Activated naive CD8-positive, alpha-beta T cell treated with anti-CD3 and anti-CD28 coated beads, Interleukin-2, amount 50 U/mL, for 24 hours (primary cell): ENCODE results near the gene KRTAP5-7.
"Not testable (repeated sequence)": the region's sequence is repeated elsewhere in the genome, so short reads cannot be mapped to it uniquely, and the experiment has no call there.

Experiments used
- ATAC-seq: fragments of 150-1000 bp; cut with Tn5 transposase; one replicate; pipeline ENCODE4 v1.10.0; 2021
- DNase-seq: peaks from one replicate; pipeline ENCODE4 v3.0.0; 2021
- H3K27ac Mint-ChIP-seq: one replicate; pipeline ENCODE4 v1.8.0; 2021; ENCODE audit warnings: mild to moderate bottlenecking, mixed read lengths
- H3K27me3 Mint-ChIP-seq: one replicate; pipeline ENCODE4 v1.8.0; 2021; ENCODE audit warnings: mixed read lengths
- H3K36me3 Mint-ChIP-seq: one replicate; pipeline ENCODE4 v1.8.0; 2021; ENCODE audit warnings: low read depth, mixed read lengths
- H3K4me1 Mint-ChIP-seq: one replicate; pipeline ENCODE4 v1.8.0; 2021; ENCODE audit warnings: mixed read lengths
- H3K4me3 Mint-ChIP-seq: one replicate; pipeline ENCODE4 v1.8.0; 2021; ENCODE audit warnings: mild to moderate bottlenecking, moderate library complexity, mixed read lengths
- H3K9me3 Mint-ChIP-seq: one replicate; pipeline ENCODE4 v1.8.0; 2021; ENCODE audit warnings: mixed read lengths

The KRTAP5-7 gene, protein sequence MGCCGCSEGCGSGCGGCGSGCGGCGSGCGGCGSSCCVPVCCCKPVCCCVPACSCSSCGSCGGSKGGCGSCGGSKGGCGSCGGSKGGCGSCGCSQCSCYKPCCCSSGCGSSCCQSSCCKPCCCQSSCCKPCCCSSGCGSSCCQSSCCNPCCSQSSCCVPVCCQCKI

GRCh38 chr11:71526796-71527575, at the start of gene KRTAP5-7:
Gene KRTAP5-7 (plus strand): TSS chr11:71527267. CDS start chr11:71527301, 34 bp downstream.
- H3K9me3 Mint-ChIP-seq, DNase-seq, H3K4me1 Mint-ChIP-seq, H3K4me3 Mint-ChIP-seq, H3K27me3 Mint-ChIP-seq, H3K27ac Mint-ChIP-seq, ATAC-seq, H3K36me3 Mint-ChIP-seq: not testable (repeated sequence)

GRCh38 chr11:71477641-71478527, 49.2 kb upstream of the KRTAP5-7 start:
- ATAC-seq (no peak), DNase-seq (no peak)
- no peaks in the 10 kb centered on the region for H3K4me1 Mint-ChIP-seq
- H3K27me3 Mint-ChIP-seq = no peaks in the 10 kb centered on the region
- peaks cover 24% of the 10 kb centered on the region for H3K36me3 Mint-ChIP-seq
- H3K9me3 Mint-ChIP-seq = no peaks in the 10 kb centered on the region
- no peak overlapping the region for H3K27ac Mint-ChIP-seq
- H3K4me3 Mint-ChIP-seq = no peak overlapping the region

GRCh38 chr11:71478528-71478840, 48.6 kb upstream of the KRTAP5-7 start:
- no peak overlapping the region for H3K4me3 Mint-ChIP-seq
- no peak overlapping the region for H3K27ac Mint-ChIP-seq
- DNase-seq (no peak), ATAC-seq (no peak)
- no peaks in the 10 kb centered on the region for H3K9me3 Mint-ChIP-seq
- H3K27me3 Mint-ChIP-seq = no peaks in the 10 kb centered on the region
- H3K4me1 Mint-ChIP-seq = no peaks in the 10 kb centered on the region
- H3K36me3 Mint-ChIP-seq = peaks cover 30% of the 10 kb centered on the region

DNA sequence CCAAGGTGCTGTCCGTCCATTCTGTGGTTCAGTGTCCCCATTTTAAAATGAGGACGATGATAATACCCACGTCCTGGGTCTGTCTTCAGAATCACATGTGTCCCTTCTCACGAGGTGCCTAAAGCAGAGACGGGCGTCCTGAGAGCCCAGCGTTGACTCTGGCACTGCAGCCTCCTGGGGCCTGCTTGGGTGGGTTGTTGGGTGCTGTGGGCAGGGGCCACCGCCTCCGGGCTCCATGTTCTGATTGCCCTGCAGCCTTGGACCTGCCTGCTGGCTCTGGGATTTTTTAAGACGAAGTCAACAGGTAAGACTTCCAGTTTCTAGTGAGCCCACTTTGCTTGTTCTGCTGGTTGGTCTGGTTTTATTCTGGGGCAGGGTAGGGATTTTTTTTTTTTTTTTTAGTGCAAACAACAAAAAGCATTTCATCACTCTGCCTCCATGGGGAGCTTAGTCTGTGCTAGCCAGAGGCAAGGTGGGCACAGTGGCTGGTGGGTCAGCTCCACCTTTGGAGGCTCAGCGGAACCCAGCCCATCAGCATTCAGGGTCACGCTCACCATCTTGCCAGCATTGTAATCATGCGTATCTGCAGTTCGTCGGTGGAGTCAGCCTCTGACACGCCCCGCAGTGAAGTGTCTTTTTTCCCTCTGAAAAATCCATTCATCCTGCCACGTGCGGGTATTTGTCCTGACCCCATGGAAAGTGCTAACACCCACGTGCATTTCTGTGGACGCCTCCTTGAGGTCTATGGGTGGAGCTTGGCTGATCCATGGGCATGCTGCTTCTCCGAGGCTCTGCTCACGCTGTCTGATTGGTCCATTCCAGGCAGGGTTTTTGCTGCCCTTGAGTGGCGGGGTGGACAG, 45.7 kb upstream of the KRTAP5-7 start:
- H3K36me3 Mint-ChIP-seq = peaks cover 49% of the 10 kb centered on the region
- no peaks in the 10 kb centered on the region for H3K27me3 Mint-ChIP-seq
- ATAC-seq = no peak
- H3K4me1 Mint-ChIP-seq = no peaks in the 10 kb centered on the region
- no peak overlapping the region for H3K27ac Mint-ChIP-seq
- no peak overlapping the region for H3K4me3 Mint-ChIP-seq
- no peaks in the 10 kb centered on the region for H3K9me3 Mint-ChIP-seq
- no peak for DNase-seq

GRCh38 chr11:71482216-71482615, 44.9 kb upstream of the KRTAP5-7 start:
- H3K4me1 Mint-ChIP-seq = no peaks in the 10 kb centered on the region
- no peak overlapping the region for H3K4me3 Mint-ChIP-seq
- peaks cover 50% of the 10 kb centered on the region for H3K36me3 Mint-ChIP-seq
- no peak for DNase-seq
- H3K9me3 Mint-ChIP-seq = no peaks in the 10 kb centered on the region
- no peak for ATAC-seq
- H3K27ac Mint-ChIP-seq = no peak overlapping the region
- no peaks in the 10 kb centered on the region for H3K27me3 Mint-ChIP-seq

GRCh38 chr11:71482746-71483364, 44.2 kb upstream of the KRTAP5-7 start:
- Mint-ChIP-seq H3K9me3 (no peaks in the 10 kb centered on the region), H3K36me3 (peaks cover 49% of the 10 kb centered on the region), H3K4me3 (no peak overlapping the region), H3K4me1 (peaks cover 1% of the 10 kb centered on the region), H3K27ac (no peak overlapping the region), H3K27me3 (no peaks in the 10 kb centered on the region)
- no peak for DNase-seq
- ATAC-seq = no peak

- H3K27ac Mint-ChIP-seq = no peak overlapping the region
These were observed 43.4 kb upstream of the KRTAP5-7 start for GRCh38 chr11:71483692-71484091.

DNA sequence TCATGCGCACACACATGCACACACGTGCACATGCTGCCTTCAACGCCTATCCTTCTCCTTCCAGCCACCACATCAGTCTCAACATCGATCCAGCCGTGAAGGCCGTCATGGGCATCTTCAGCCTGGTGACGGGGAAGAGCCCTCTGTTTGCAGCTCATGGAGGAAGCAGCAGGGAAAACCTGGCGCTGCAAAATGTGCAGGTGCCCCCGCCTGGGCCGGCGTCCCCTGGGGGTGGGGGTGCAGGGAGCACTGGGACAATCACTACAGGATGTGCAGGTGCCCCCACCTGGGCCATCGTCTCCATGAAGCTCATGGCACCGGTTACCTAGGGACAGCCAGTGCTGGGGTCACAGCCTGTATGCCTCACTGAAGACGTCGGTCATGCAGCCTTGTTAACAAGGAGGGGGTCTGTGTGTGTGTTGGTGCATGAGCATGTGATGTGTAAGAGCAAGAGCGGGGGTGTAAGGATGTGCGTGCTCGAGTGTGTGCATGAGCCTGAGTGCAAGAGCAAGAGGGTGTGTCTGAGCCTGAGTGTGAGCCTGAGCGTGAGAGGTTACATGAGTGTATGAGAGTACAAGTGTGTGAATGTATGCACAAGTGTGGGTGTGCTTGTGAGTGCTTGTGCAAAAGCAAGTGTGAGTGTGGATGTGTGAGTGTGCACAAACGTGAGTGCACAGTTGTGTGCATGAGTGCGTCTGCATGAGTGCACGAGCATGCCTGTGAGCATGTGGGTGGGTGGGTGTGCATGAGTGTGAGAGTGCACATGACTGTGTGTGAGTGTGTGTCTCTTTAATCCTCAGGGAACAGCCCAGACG, 42.6 kb upstream of the KRTAP5-7 start:
- no peak overlapping the region for H3K27ac Mint-ChIP-seq
- no peaks in the 10 kb centered on the region for H3K27me3 Mint-ChIP-seq
- peaks cover 56% of the 10 kb centered on the region for H3K36me3 Mint-ChIP-seq
- no peak for DNase-seq
- H3K4me3 Mint-ChIP-seq = no peak overlapping the region
- H3K9me3 Mint-ChIP-seq = no peaks in the 10 kb centered on the region
- H3K4me1 Mint-ChIP-seq = peaks cover 17% of the 10 kb centered on the region
- ATAC-seq = no peak

More at GRCh38 chr11:71483692-71484091, 43.4 kb upstream of the KRTAP5-7 start:
- ATAC-seq (no peak), DNase-seq (no peak)
- Mint-ChIP-seq H3K4me1 (peaks cover 10% of the 10 kb centered on the region), H3K36me3 (peaks cover 52% of the 10 kb centered on the region), H3K9me3 (no peaks in the 10 kb centered on the region), H3K4me3 (no peak overlapping the region), H3K27me3 (no peaks in the 10 kb centered on the region)

DNA sequence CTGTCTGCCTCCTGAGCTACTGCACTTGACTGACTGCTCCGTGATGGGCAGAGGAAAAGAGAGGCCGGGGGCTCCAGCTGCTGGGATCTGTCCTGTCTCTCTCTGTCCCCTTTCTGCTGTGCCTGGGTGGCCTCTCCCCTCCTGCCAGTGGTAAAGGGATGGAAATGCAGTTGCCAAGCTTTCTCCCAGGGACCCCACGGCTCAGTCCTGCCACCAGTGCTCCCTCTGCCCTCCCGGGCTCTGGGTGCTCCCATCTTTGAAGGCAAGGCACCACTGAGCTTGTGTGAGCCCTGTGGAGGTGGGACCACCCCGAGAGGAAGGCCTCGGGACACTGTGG, 42.0 kb upstream of the KRTAP5-7 start:
- Mint-ChIP-seq H3K27me3 (no peaks in the 10 kb centered on the region), H3K4me3 (no peak overlapping the region), H3K9me3 (no peaks in the 10 kb centered on the region)

GRCh38 chr11:71485466-71485865, 41.6 kb upstream of the KRTAP5-7 start:
- Mint-ChIP-seq H3K4me3 (no peak overlapping the region), H3K27ac (no peak overlapping the region), H3K27me3 (no peaks in the 10 kb centered on the region), H3K36me3 (peaks cover 55% of the 10 kb centered on the region), H3K9me3 (no peaks in the 10 kb centered on the region), H3K4me1 (peaks cover 22% of the 10 kb centered on the region)
- ATAC-seq (no peak), DNase-seq (no peak)

More for the DNA sequence above, 42.0 kb upstream of the KRTAP5-7 start:
- H3K36me3 Mint-ChIP-seq = peaks cover 54% of the 10 kb centered on the region
- ATAC-seq (no peak), DNase-seq (no peak)
- no peak overlapping the region for H3K27ac Mint-ChIP-seq
- H3K4me1 Mint-ChIP-seq = peaks cover 20% of the 10 kb centered on the region

GRCh38 chr11:71486320-71486719, 40.7 kb upstream of the KRTAP5-7 start:
- H3K4me1 Mint-ChIP-seq = peaks cover 22% of the 10 kb centered on the region
- no peak for ATAC-seq
- no peaks in the 10 kb centered on the region for H3K27me3 Mint-ChIP-seq
- no peak for DNase-seq
- no peak overlapping the region for H3K4me3 Mint-ChIP-seq
- H3K9me3 Mint-ChIP-seq = no peaks in the 10 kb centered on the region
- H3K36me3 Mint-ChIP-seq = peaks cover 59% of the 10 kb centered on the region
- H3K27ac Mint-ChIP-seq = no peak overlapping the region

DNA sequence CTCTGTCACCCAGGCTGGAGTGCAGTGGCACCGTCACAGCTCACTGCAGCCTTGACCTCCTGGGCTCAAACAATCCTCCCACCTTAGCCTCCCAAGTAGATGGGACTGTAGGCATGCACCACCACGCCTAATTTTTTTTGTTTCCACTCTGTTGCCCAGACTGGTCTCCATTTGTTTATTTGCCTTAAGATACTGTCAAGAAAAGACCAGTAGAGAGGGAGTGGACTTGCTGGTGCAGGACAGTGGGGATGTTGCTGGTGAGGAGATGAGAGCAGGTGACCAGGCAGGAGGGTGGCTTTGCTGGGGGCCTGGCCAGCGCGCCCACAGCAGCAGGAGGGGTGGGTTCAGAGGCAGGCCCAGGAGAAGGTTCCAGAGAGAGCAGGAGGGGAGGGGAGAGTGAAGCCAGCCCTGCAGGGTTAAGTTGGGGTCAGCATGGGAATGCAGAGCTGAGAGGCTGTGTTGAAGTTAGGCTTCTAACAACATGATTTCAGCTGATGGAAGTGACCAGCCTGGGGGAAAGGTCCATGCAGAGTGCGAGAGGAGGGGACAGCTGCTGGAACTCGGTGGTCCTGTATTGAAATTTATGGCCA, 38.3 kb upstream of the KRTAP5-7 start:
- no peaks in the 10 kb centered on the region for H3K9me3 Mint-ChIP-seq
- peak overlapping the region; percentile 84 for H3K27ac Mint-ChIP-seq
- H3K36me3 Mint-ChIP-seq = peaks cover 58% of the 10 kb centered on the region
- no peak overlapping the region for H3K4me3 Mint-ChIP-seq
- peaks cover 22% of the 10 kb centered on the region for H3K4me1 Mint-ChIP-seq
- H3K27me3 Mint-ChIP-seq = no peaks in the 10 kb centered on the region
- ATAC-seq (no peak), DNase-seq (no peak)
